Measurements from ENCODE around the gene CCDC148.

DNA sequence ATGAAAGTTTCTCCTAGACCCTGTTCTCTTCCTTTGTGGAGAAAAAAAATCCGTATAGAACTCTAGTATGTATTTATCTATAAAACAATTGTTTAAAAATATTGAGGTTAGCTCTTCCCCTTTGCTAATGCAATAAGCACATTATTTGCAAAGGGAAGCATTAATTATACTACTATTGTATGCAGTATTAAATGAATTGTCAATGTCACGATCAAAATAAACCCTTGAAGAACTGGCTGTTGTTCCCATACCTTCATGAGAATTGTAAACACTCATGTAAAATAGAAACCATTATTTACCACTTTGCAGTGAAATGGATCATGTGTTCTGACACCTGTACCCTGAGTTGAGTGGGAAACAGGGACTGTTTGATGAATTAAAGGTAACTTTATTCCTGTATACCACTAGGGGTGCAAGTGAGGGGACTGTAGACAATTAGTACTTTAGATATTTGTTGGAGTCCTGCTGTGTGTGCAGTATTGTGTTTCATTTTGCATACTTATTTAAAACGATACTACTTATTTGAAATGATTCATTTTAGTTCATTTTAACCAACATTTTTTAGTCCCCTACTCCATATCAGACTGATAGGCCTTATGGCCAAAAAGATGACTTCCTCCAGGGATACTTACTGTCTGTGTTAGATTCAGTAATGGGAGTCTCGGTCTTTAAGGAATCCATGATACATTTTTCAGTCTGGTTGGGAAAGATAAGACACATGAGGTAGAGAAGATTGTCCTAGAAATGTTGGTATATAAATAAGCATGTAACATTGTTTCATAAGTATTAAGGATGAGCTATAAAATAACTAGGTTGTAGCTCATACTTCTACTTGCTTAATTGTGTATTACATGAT lies 8.1 kb upstream of the CCDC148 start:
- TF ChIP-seq CTCF (IDR thresholded peaks at IDR 0.05; ENCODE audit: low read depth, low read length) (peak; percentile 32), POLR2A (IDR thresholded peaks at IDR 0.05; ENCODE audit: extremely low read depth, insufficient read length) (no peak), MYC (IDR thresholded peaks at IDR 0.05; ENCODE audit: low read depth, low read length) (no peak)

All from NB4 (cell line).